ENCODE data around the gene NQO1. TPM values are rescaled to one million over a fixed set of nuclear protein-coding genes. Genes with fewer than 3 reads are reported as not detected.
A peak's percentile ranks its signal among the peaks of the same experiment; 100 is the strongest.

Gene NQO1
- total and polyA plus RNA-seq, 2 of the 13 experiments (the other 11 are each of a cell fraction or from before 2014, with no cell fraction given), result 464 to 1,060 TPM

DNA sequence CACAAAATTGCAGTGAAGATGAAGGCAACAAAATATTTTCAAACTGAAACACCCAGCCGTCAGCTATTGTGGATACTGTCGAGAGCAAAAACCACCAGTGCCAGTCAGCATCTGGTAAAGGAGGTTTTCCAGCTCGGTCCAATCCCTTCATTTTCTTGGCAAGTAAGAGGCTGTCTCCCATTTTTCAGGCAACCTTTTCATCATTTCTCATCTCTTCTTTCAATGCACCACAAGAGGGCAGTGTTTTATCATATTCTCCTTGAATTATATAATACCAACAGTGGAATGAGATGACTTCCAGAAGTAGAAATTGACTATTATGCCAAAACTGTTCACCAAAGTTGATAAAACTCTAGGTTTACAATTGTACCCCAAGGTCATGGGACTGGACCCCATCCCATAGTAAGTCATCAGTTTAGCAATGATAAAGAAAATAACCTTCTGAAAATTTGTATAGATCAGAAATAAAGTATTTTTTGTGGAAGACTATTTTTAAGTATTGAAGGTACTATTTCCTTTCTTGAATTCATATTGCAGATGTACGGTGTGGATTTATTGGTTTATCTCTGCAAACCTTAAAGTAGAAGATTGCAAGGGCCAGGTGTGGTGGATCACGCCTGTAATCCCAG is 16.8 kb downstream of the NQO1 start (continued):
- TF ChIP-seq POLR2A (IDR thresholded peaks at IDR 0.05; ENCODE audit: insufficient read depth in 1 of 2, low read depth in 2 of 2, low read length in 2 of 2), result 0 out of 4 replicates have a peak, but pooled peaks of 1 of the 2 experiments have one; percentile 24
- TF ChIP-seq ZNF510 (CRISPR knock-in tag; IDR thresholded peaks at IDR 0.05; ENCODE audit: low read depth), result no peak
- 0 out of 2 replicates have a peak, but pooled peaks have one; percentile 23 for TF ChIP-seq GATAD2A (CRISPR knock-in tag; IDR thresholded peaks at IDR 0.05)
- TF ChIP-seq SMC3 (IDR thresholded peaks at IDR 0.05; ENCODE audit: low read length), result peak; percentile 89
- TF ChIP-seq, protein P1, sequence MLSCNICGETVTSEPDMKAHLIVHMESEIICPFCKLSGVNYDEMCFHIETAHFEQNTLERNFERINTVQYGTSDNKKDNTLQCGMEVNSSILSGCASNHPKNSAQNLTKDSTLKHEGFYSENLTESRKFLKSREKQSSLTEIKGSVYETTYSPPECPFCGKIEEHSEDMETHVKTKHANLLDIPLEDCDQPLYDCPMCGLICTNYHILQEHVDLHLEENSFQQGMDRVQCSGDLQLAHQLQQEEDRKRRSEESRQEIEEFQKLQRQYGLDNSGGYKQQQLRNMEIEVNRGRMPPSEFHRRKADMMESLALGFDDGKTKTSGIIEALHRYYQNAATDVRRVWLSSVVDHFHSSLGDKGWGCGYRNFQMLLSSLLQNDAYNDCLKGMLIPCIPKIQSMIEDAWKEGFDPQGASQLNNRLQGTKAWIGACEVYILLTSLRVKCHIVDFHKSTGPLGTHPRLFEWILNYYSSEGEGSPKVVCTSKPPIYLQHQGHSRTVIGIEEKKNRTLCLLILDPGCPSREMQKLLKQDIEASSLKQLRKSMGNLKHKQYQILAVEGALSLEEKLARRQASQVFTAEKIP (CRISPR knock-in tag; IDR thresholded peaks at IDR 0.05; ENCODE audit: borderline replicate concordance), result no peak
- TF ChIP-seq, protein P2, sequence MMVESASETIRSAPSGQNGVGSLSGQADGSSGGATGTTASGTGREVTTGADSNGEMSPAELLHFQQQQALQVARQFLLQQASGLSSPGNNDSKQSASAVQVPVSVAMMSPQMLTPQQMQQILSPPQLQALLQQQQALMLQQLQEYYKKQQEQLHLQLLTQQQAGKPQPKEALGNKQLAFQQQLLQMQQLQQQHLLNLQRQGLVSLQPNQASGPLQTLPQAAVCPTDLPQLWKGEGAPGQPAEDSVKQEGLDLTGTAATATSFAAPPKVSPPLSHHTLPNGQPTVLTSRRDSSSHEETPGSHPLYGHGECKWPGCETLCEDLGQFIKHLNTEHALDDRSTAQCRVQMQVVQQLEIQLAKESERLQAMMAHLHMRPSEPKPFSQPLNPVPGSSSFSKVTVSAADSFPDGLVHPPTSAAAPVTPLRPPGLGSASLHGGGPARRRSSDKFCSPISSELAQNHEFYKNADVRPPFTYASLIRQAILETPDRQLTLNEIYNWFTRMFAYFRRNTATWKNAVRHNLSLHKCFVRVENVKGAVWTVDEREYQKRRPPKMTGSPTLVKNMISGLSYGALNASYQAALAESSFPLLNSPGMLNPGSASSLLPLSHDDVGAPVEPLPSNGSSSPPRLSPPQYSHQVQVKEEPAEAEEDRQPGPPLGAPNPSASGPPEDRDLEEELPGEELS (CRISPR knock-in tag; IDR thresholded peaks at IDR 0.05), result 0 out of 2 replicates have a peak, but pooled peaks have one; percentile 30
- TF ChIP-seq THAP11 (CRISPR knock-in tag; IDR thresholded peaks at IDR 0.05), result peak; percentile 13; the same call in 1 of the 2 replicates
- no peak for TF ChIP-seq ZNF207 (IDR thresholded peaks at IDR 0.05; ENCODE audit: borderline replicate concordance)
- TF ChIP-seq TARDBP (CRISPR knock-in tag; IDR thresholded peaks at IDR 0.05), result peak; percentile 45; the same call in 1 of the 2 replicates
- TF ChIP-seq NFKB2 (CRISPR knock-in tag; IDR thresholded peaks at IDR 0.05; ENCODE audit: borderline replicate concordance), result no peak
- TF ChIP-seq BRD4 (CRISPR knock-in tag; IDR thresholded peaks at IDR 0.05), result no peak
- TF ChIP-seq, protein P3, sequence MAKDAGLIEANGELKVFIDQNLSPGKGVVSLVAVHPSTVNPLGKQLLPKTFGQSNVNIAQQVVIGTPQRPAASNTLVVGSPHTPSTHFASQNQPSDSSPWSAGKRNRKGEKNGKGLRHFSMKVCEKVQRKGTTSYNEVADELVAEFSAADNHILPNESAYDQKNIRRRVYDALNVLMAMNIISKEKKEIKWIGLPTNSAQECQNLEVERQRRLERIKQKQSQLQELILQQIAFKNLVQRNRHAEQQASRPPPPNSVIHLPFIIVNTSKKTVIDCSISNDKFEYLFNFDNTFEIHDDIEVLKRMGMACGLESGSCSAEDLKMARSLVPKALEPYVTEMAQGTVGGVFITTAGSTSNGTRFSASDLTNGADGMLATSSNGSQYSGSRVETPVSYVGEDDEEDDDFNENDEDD (CRISPR knock-in tag; IDR thresholded peaks at IDR 0.05; ENCODE audit: borderline replicate concordance), result no peak
- TF ChIP-seq, protein P4, sequence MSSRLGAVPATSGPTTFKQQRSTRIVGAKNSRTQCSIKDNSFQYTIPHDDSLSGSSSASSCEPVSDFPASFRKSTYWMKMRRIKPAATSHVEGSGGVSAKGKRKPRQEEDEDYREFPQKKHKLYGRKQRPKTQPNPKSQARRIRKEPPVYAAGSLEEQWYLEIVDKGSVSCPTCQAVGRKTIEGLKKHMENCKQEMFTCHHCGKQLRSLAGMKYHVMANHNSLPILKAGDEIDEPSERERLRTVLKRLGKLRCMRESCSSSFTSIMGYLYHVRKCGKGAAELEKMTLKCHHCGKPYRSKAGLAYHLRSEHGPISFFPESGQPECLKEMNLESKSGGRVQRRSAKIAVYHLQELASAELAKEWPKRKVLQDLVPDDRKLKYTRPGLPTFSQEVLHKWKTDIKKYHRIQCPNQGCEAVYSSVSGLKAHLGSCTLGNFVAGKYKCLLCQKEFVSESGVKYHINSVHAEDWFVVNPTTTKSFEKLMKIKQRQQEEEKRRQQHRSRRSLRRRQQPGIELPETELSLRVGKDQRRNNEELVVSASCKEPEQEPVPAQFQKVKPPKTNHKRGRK (CRISPR knock-in tag; IDR thresholded peaks at IDR 0.05), result no peak
- TF ChIP-seq AKAP8 (CRISPR knock-in tag; IDR thresholded peaks at IDR 0.05), result no peak
- no peak for TF ChIP-seq ZNF660 (CRISPR knock-in tag; IDR thresholded peaks at IDR 0.05; ENCODE audit: borderline replicate concordance, low read depth)
- peak; percentile 91 for TF ChIP-seq STAG1 (CRISPR knock-in tag; IDR thresholded peaks at IDR 0.05)
- TF ChIP-seq RFXANK (CRISPR knock-in tag; IDR thresholded peaks at IDR 0.05), result no peak
- 0 out of 2 replicates have a peak, but pooled peaks have one; percentile 20 for TF ChIP-seq ZFP36L1 (CRISPR knock-in tag; IDR thresholded peaks at IDR 0.05)
- no peak for TF ChIP-seq ZNF709 (CRISPR knock-in tag; IDR thresholded peaks at IDR 0.05)
- TF ChIP-seq TEAD3 (CRISPR knock-in tag; optimal IDR thresholded peaks at IDR 0.05; ENCODE audit: borderline replicate concordance), result peak; percentile 4

Data from HepG2 (cell line).